ENCODE measurements around the gene EIF4A3.
"Not testable (repeated sequence)": the region's sequence is repeated elsewhere in the genome, so short reads cannot be mapped to it uniquely, and the experiment has no call there.

EIF4A3 gene

GRCh38 chr17:80173126-80173525, 26.2 kb upstream of the EIF4A3 start:
- DNase-seq (ENCODE audit: low read depth in 3 of 3) = no peak

GRCh38 chr17:80171681-80172080, 24.8 kb upstream of the EIF4A3 start:
- DNase-seq (ENCODE audit: low read depth in 3 of 3) = no peak

DNA sequence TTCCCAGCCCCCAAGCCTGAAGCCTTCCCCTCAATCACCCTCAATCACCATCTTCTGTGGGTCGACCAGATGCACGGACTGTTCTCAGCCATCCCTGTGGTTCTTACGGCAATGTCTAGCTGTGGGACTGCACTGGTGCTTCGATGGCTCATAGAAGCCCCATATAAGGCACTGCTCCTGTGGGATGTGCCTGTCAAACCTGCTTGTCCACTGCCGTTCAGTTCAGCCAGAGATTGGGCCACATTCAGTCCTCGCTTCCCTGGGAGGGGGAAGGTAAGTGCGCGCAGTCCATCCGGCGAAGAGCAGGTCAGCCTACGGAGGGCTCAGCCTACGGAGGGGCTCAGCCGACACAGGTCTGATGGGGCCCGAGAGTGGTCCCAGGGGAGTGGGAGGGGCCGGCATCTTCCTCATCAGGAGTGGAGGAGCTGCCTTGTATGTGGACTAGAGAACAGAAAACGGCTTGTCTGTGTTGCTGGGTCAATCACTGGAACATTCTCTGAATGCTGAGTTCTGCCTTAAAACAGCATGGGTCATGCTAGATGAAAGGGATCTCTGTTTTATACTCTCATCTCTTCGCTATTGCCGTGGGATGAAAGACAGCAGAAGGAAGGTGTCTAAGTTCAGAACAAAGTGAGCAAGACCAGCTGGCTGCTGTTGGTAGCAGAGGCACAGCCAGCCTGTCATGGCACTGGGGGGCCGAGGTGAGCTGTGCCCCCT, 23.0 kb upstream of the EIF4A3 start, which contains the start of gene CARD14:
Gene CARD14, plus strand, starts transcription at position 247 of the 717 bp plus-strand sequence. CDS start 11,409 bp downstream, outside the sequence.
- DNase-seq (ENCODE audit: low read depth in 3 of 3) = no peak

- no peak for DNase-seq (ENCODE audit: low read depth in 3 of 3)
Observed at GRCh38 chr17:80169107-80169506, 22.2 kb upstream of the EIF4A3 start.

GRCh38 chr17:80168371-80168770, 21.4 kb upstream of the EIF4A3 start:
- no peak for DNase-seq (ENCODE audit: low read depth in 3 of 3)

- no peak for DNase-seq (ENCODE audit: low read depth in 3 of 3)
Observed at GRCh38 chr17:80166446-80166845, 19.5 kb upstream of the EIF4A3 start.

DNA sequence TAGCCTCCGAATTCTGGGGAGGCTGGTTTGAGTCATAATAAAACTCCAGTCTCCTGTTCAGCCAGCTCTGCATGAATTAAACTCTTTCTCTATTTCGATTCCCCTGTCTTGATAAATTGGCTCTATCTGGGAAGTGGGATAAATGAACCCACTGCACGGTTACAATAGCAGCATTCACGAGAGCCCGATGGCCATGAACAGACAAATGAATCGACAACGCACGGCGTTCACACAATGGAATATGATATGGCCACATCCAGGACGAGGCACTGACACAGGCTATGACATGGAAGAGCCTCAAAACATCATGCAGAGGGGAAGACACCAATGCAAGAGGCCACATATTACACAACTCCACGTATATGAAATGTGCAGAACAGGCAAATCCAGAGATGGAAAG, 17.3 kb upstream of the EIF4A3 start:
- no peak for DNase-seq (ENCODE audit: low read depth in 3 of 3)

DNA sequence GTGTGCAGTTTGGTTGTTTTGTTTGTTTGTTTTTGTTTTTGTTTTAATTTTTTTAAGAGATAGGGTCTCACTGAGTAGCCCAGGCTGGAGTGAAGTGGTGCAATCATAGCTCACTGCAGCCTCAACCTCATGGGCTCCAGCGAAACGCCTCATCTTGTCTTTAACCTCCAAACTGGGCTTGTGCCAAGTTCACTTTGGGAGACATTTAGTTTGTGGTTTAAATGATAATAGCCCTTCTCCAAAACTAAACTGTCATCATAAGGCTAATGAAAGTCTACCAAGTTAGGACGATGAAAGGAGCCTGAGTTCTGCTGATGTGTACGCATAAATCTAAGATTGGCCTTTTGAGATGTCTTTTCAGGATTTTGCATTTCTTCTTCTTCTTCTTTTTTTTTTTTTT, 16.4 kb upstream of the EIF4A3 start:
- DNase-seq (ENCODE audit: low read depth in 3 of 3) = no peak

DNA sequence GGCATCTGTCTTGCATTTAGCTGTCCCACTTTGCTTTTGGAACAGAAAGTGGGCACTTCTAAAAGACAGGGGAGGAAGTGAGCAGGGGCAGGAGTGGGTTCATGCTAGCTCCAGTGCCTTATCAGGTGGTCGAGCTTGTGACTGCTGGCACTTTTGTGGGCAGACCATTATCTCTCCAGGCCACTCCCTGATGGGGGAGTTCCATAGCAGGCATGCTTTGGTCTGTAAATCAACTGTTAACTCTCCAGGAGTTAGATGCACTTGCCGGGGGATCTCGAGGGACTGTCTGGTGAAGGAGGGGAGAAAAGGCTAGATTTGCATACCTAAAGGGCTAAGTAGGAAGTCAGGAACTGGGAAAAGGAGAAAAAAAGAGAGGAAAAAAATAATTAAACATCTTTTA, 13.6 kb upstream of the EIF4A3 start:
- no peak for DNase-seq (ENCODE audit: low read depth in 3 of 3)

DNA sequence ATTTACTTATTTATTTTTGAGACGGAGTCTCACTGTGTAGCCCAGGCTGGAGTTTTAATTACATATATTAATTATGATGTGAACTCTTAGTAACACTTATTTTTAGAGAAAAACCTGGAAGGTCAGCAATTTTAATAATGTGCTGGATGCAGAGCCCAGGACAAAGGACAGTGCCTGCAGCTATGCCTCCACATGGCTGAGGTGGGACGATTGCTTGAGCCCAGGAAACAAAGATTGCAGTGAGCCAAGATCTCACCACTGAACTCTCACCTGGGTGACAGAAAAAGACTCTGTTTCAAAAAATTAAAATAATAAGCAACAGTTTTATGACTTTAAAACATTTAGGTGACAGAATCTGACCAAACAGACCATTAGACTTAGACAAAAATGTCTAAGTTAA, 11.9 kb upstream of the EIF4A3 start:
- no peak for DNase-seq (ENCODE audit: low read depth in 3 of 3)

- not testable (repeated sequence) for DNase-seq (ENCODE audit: low read depth in 3 of 3)
Observed at GRCh38 chr17:80155600-80155999, 8.7 kb upstream of the EIF4A3 start.

- DNase-seq (ENCODE audit: low read depth in 3 of 3) = no peak
Observed at GRCh38 chr17:80154166-80154565, 7.2 kb upstream of the EIF4A3 start.

DNA sequence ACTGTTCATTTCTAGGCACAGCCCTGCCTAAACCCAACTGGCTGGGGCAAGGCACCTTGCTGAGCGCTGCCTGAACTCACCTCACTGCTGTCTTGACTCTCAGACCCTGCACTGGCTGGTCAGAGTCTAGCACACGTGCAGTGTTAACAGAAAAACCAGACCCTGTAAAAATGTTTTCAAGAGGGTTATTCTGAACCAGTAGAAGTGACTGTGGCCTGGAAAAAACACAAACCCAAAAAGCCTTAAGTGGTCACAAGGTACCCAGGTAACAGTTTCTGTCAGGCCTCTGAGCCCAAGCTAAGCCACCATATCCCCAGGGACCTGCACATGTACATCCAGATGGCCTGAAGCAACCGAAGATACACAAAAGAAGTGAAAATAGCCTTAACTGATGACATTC, 6.1 kb upstream of the EIF4A3 start:
- no peak for DNase-seq (ENCODE audit: low read depth in 3 of 3)

GRCh38 chr17:80152081-80152702, 5.3 kb upstream of the EIF4A3 start:
- DNase-seq (ENCODE audit: low read depth in 3 of 3) = no peak

DNA sequence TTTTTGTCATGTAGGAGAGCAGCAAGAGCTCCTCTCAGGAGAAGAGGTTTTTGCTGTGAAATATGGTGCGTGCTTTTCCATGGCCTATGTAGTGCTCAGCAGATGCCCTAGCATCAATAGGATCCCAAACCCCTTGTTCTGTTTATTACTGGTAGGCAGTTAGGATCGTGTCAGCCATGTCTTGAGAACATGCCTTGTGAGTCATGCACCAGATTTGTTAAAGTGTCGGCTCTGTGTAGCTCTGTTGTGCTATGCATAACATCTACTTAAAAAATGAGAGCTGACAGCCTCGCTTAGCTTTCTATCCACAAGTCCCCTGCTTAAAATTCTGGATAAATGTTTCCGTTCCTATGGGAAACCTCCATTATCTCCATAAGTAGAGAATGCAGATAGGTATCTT, 4.4 kb upstream of the EIF4A3 start:
- DNase-seq (ENCODE audit: low read depth in 3 of 3) = no peak

DNA sequence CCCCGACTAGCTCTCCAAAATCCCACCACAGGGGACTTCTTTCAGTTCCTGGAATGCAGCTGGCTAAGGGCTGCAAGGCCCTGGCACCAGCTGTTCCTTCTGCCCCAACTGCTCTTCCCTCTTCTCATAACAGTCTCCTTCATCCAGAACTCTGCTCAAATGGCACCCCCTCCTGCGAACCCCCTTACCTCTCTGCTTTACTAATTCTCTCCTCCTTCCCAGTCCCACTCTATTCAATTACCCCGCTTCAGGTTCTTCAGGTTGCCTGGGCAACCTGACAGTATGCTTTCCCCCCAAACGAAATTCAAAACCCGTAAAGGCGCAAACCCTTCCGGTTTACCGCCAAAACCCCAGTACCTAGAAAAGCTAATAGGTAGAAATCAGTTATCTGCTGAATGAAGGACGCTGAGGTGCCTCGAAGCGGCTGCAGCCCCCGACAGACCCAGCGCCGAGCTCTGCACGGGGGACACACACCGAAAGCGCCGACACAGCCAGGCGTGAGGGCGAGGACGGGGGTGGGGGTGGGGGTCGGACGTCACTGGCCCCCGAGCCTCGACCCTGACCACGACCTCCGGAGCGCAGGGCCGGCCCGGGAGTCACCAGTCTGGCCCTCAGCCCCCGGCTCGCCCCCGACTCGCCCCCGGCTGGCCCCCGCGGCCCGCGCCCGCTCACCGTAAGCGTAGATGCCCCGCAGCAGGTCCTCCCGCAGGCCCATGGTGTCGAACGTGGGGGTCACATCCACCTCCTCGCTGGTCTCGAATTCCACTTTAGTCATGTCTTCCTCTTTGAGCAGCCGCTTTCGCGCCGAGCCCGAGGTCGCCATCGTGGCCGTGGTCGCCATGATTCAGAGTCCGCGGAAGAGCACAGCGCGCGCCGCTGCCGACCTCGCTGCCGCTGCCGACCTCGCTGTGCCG, 550 bp downstream of the EIF4A3 start:
- peak in 2 of 3 experiments; percentile 9 for DNase-seq (ENCODE audit: low read depth in 3 of 3)

DNA sequence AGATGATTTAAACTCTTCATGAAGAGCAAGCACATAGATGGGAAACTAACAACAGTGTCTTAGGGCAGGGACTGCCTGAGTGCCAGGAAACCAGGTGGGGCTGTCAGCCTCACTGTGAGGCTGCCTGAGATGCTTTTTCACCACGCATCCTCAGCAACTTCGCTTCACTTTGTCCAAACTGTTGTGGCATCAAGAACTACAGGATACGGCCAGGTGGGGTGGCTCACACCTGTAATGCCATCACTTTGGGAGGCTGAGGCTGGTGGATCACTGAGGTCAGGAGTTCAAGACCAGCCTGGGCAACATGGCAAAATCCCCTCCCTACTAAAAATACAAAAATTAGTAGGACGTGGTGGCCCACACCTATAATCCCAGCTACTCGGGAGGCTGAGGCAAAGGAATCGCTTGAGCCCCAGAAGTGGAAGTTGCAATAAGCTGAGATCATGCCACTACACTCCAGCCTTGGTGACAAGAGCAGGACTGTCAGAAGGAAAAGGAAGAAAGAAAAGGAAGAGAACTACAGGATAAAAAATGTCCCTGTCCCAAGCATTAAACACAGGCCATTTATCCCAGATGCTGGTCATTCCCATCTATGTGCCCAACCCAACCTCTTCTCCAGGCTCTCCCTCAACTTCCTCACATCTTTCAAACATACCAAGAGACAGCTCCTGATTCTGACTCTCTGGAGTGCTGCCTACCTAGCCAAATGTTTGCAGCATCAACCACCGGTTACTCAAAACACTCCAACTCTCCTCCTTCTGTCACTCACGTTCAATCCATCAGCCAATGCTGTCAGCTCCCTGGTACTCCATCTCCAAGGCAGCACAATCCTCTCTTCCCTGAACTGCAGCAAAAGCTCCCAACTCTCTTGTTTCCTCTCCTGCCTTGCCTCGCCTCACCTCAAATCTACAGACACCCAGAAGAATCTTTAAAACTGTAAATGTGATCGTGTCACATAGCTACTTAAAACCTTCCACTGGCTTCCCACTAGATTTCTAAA, 1.6 kb downstream of the EIF4A3 start:
- no peak for DNase-seq (ENCODE audit: low read depth in 3 of 3)

DNA sequence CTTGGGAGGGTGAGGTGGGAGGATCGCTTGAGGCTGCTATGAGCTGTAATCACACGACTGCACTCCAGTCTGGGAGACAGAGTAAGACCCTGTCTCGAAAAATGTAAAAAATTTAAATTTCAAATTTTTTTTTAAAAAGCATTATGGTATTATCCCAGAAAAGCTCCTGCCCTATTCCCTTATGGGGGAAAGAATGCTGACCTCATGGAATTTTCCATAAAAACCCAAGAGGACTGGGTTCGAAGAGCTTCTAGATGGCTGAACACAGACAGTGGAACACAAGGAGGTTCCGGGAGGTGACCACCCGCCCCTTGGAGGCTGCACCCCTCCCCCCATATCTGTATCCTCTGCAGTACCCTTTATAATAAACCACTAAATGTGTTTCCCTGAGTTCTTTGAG, 4.0 kb downstream of the EIF4A3 start:
- no peak for DNase-seq (ENCODE audit: low read depth in 3 of 3)

GRCh38 chr17:80141463-80142165, 5.3 kb downstream of the EIF4A3 start:
- no peak for DNase-seq (ENCODE audit: low read depth in 3 of 3)

DNA sequence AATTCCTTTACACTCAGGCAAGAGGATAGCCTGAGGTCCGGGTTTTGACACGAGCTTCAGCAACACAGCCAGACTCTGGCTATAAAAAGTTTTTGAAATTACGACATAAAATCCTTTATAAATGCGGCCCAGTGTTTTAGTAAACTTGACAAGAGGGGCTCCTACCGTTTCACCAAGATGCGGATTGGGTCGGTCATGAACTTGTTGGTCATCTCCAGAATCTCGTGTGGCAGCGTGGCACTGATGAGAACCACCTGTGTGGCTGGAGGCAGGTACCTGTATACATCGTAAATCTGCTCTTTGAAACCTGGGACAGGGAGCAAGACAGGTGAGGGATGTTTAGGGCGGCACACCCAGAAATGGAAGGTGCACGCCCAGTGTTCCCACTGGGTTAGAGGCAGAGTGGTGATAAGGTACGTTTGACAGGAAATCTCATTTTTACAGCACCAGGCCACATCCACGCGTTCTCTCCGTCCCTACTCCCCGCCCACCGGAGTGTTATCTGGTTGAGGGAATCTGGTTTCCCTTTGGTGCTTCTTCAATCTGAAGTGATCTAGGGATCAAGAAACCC, 8.0 kb downstream of the EIF4A3 start:
- no peak for DNase-seq (ENCODE audit: low read depth in 3 of 3)
